Epithelial cell of proximal tubule (primary cell): ENCODE results near the gene ERC2. TPM values are rescaled to one million over a fixed set of nuclear protein-coding genes. Genes with fewer than 3 reads are reported as not detected.
A peak's percentile ranks its signal among the peaks of the same experiment; 100 is the strongest.

Source experiments
- DNase-seq: peaks from one replicate; pipeline ENCODE4 v3.0.0-alpha.2; 2011; ENCODE audit warnings: low read depth
- H3K4me3 ChIP-seq: 2 replicates; pipeline ENCODE4 v1.5.1; 2011; ENCODE audit warnings: low read depth, mild to moderate bottlenecking, low read length
- total RNA-seq: library from RNA; depleted of rRNA; stranded (reverse); fragments of >200 nt; gene quantifications from 2 replicates; pipeline ENCODE4 v1.2.3, GENCODE V29; 2015
- TF ChIP-seq, protein P1 (sequence below): conservative IDR thresholded peaks from 2 replicates; pipeline ENCODE4 v1.5.1; 2012; ENCODE audit warnings: low read depth, mild to moderate bottlenecking, low read length

ERC2 gene
- total RNA-seq, 1 donor from 2014 or later = 2.7 TPM

- DNase-seq = no peak
- TF ChIP-seq, protein P1, sequence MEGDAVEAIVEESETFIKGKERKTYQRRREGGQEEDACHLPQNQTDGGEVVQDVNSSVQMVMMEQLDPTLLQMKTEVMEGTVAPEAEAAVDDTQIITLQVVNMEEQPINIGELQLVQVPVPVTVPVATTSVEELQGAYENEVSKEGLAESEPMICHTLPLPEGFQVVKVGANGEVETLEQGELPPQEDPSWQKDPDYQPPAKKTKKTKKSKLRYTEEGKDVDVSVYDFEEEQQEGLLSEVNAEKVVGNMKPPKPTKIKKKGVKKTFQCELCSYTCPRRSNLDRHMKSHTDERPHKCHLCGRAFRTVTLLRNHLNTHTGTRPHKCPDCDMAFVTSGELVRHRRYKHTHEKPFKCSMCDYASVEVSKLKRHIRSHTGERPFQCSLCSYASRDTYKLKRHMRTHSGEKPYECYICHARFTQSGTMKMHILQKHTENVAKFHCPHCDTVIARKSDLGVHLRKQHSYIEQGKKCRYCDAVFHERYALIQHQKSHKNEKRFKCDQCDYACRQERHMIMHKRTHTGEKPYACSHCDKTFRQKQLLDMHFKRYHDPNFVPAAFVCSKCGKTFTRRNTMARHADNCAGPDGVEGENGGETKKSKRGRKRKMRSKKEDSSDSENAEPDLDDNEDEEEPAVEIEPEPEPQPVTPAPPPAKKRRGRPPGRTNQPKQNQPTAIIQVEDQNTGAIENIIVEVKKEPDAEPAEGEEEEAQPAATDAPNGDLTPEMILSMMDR = no peak
- no peak overlapping the region for H3K4me3 ChIP-seq
These were observed 103.6 kb downstream of the ERC2 start for GRCh38 chr3:56364665-56365064.

GRCh38 chr3:56363720-56364119 lies 104.5 kb downstream of the ERC2 start:
- DNase-seq = no peak
- H3K4me3 ChIP-seq = no peak overlapping the region
- TF ChIP-seq, protein P1 = no peak

DNA sequence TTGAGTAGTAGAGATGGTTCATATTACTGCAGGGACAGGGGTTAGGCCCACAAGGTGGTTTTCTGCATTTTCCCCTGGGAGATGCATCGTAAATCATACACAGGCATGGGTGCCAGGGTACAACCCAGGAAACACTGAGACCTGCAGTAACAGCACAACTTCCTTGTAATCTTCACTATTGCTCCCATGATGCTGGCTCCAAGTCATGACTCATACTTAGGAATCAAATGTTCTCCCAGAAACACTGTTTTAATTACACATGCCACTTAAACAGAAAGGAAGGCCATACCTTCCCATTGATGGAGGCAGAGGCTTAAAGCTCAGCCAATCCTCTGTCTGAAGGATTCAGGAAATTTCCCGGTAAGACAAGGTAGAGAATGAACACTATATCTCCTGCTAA lies 106.5 kb downstream of the ERC2 start:
- TF ChIP-seq, protein P1 = no peak
- H3K4me3 ChIP-seq = no peak overlapping the region
- peak; percentile 30 for DNase-seq

DNA sequence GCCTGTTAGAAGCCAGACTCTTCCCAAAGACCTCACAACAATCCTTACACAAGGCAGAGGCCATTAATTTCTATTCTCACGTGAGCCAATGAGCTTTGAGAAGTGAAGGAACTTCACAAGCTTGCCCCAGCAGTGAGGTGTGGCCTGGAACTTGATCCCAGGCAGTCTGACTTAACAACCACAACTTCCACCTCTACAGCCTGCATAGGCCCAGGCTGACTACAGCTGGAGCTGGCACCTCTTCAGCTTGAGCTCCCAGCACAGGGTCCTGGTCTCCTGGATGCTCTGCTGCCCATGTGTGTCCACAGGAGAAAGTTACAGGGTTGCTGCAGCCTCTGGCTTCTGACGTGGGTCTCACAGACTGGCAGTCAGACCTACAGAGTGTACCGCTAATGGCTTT lies 111.0 kb downstream of the ERC2 start:
- TF ChIP-seq, protein P1 = no peak
- peak; percentile 75 for DNase-seq
- no peak overlapping the region for H3K4me3 ChIP-seq

GRCh38 chr3:56356808-56357207 lies 111.5 kb downstream of the ERC2 start:
- TF ChIP-seq, protein P1 = no peak
- DNase-seq = no peak
- no peak overlapping the region for H3K4me3 ChIP-seq

DNA sequence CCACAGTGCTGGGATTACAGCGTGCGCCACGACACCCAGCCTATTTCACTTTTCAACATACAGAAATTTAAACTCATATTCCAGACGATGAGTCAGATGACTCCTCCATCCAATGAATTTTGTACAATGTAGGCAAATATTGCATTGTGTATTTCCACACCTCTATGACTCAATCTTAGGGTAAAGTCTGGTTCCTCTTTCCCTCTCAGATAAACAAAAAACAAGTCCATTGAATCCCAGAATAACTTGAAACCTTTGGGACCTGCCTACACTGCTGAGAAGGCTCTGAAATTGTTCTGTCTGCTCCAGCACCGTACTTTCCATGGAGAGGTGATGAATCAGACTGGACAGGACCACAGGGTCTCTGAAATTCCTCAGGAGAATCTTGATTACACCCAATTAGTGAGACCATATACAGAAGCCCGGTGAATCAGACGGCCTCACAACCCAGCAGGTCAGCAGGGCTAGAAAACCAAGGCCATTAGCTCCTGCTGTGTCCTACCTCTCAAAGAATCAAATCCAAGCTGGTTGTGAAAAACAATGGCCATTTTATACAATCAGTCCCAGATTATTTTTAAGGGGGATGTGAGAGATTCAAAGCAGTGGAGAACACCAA lies 112.6 kb downstream of the ERC2 start:
- no peak for DNase-seq
- no peak overlapping the region for H3K4me3 ChIP-seq
- TF ChIP-seq, protein P1 = no peak

GRCh38 chr3:56351537-56351936 lies 116.7 kb downstream of the ERC2 start:
- TF ChIP-seq, protein P1 = no peak
- H3K4me3 ChIP-seq = no peak overlapping the region

More at GRCh38 chr3:56351537-56351936, 116.7 kb downstream of the ERC2 start:
- DNase-seq = no peak
